Uterus (tissue), 4 donors: ENCODE data around the gene ABHD8. TPM values are rescaled to one million over a fixed set of nuclear protein-coding genes. Genes with fewer than 3 reads are reported as not detected.

Experiments used
- DNase-seq, 2 donors: peaks; one replicate each; pipeline ENCODE4 v3.0.0-alpha.2; 2019 to 2020
- H3K27ac ChIP-seq, 2 donors: fragments of 200-600 bp; sonication (generic); 1 replicate in 1 of 2; 2 replicates in 1 of 2; pipeline ENCODE4 v1.5.1; 2016 to 2018
- H3K27me3 ChIP-seq, 2 donors: fragments of 200-600 bp; sonication (generic); one replicate each; pipeline ENCODE4 v1.5.1; 2018 to 2019; ENCODE audit warnings: control low read depth in 1 of 2
- H3K36me3 ChIP-seq, 2 donors: fragments of 200-600 bp; sonication (generic); one replicate each; pipeline ENCODE4 v1.5.1; 2019; ENCODE audit warnings: control low read depth in 1 of 2
- H3K4me1 ChIP-seq, 2 donors: fragments of 200-600 bp; sonication (generic); one replicate each; pipeline ENCODE4 v1.5.1; 2018 to 2019; ENCODE audit warnings: control low read depth in 1 of 2
- H3K4me3 ChIP-seq, 2 donors: fragments of 200-600 bp; sonication (generic); 1 replicate in 1 of 2; 2 replicates in 1 of 2; pipeline ENCODE4 v1.5.1; 2018 to 2019; ENCODE audit warnings: mild to moderate bottlenecking in 1 of 2
- H3K9me3 ChIP-seq, 2 donors: fragments of 200-600 bp; sonication (generic); one replicate each; pipeline ENCODE4 v1.5.1; 2019; ENCODE audit warnings: control low read depth in 1 of 2
- CTCF ChIP-seq, 4 experiments: fragments of 200-600 bp in 2 of 4; fragments of 450-650 bp in 2 of 4; sonication (generic) in 2 of 4; IDR thresholded peaks; one replicate each; pipeline ENCODE4 v1.5.1; 2016 to 2019; ENCODE audit warnings: antibody characterized with exemption in 4 of 4, mild to moderate bottlenecking in 2 of 4, moderate library complexity in 1 of 4
- POLR2A ChIP-seq, 2 donors: fragments of 450-650 bp; IDR thresholded peaks; one replicate each; pipeline ENCODE4 v1.6.1; 2016; ENCODE audit warnings: antibody characterized with exemption in 2 of 2, mild to moderate bottlenecking in 1 of 2, moderate library complexity in 1 of 2
- intact Hi-C: fragments of 100-400 bp; cut with DNase I; formaldehyde crosslinking; loops from one replicate; pipeline ENCODE4 v1.15.1; 2023; ENCODE audit warnings: low total_unique reads
- total RNA-seq, 4 donors: library from RNA; depleted of rRNA in 3 of 4; stranded (reverse); fragments of >200 nt in 3 of 4; gene quantifications; one replicate each; pipeline versions ENCODE4 v1.1.0 to v1.2.4, GENCODE V29; 2014 to 2023
- donor health status: DM: yes; HTN: yes; CAD: no.

ABHD8 gene
- total RNA-seq = 100 to 1,000 TPM in 1 of 4 donors, 10 to 100 TPM in 2, 1 to 10 TPM in 1; 9.0 to 115 (median 19.2) TPM

- H3K4me3 ChIP-seq = peak within 1 kb of the TSS; percentile 63 to 81
- H3K9me3 ChIP-seq = no peaks in the 10 kb centered on the region
- peaks cover 0 to 20% of the 10 kb centered on the region in 2 donors for H3K4me1 ChIP-seq
- intact Hi-C loops = no loop called here
- TF ChIP-seq CTCF (IDR thresholded peaks at IDR 0.05) = peak; percentile 33 to 89 (median 79)
- peak; percentile 67 to 70 for TF ChIP-seq POLR2A (IDR thresholded peaks at IDR 0.05)
- H3K36me3 ChIP-seq = no peaks in the 10 kb centered on the region
- peak within 1 kb of the TSS; percentile 72 to 88 for H3K27ac ChIP-seq
- peak; percentile 96 to 98 for DNase-seq
- H3K27me3 ChIP-seq = no peaks in the 10 kb centered on the region
Observed at GRCh38 chr19:17303167-17303939, at the start of gene ABHD8. ABHD8 (minus strand) TSS chr19:17303425; CDS start chr19:17301616, 1,809 bp downstream.

GRCh38 chr19:17352608-17353280, 49.5 kb upstream of the ABHD8 start:
- peak in 1 of 2 donors; percentile 33 for DNase-seq
- Histone ChIP-seq H3K4me3 (no peak overlapping the region), H3K4me1 (no peaks in the 10 kb centered on the region), H3K9me3 (no peaks in the 10 kb centered on the region), H3K27me3 (no peaks in the 10 kb centered on the region), H3K27ac (no peak overlapping the region), H3K36me3 (no peaks in the 10 kb centered on the region)
- TF ChIP-seq CTCF (IDR thresholded peaks at IDR 0.05) (no peak), POLR2A (IDR thresholded peaks at IDR 0.05) (no peak)
- intact Hi-C loops = no loop called here

GRCh38 chr19:17351815-17352435, 48.7 kb upstream of the ABHD8 start:
- Histone ChIP-seq H3K27ac (no peak overlapping the region), H3K36me3 (no peaks in the 10 kb centered on the region), H3K9me3 (no peaks in the 10 kb centered on the region), H3K27me3 (no peaks in the 10 kb centered on the region), H3K4me3 (no peak overlapping the region), H3K4me1 (no peaks in the 10 kb centered on the region)
- intact Hi-C loops = no loop called here
- TF ChIP-seq POLR2A (IDR thresholded peaks at IDR 0.05) (no peak), CTCF (IDR thresholded peaks at IDR 0.05) (no peak)
- no peak for DNase-seq

GRCh38 chr19:17348700-17349099, 45.5 kb upstream of the ABHD8 start:
- no peaks in the 10 kb centered on the region for H3K4me1 ChIP-seq
- no peak overlapping the region for H3K4me3 ChIP-seq
- H3K9me3 ChIP-seq = no peaks in the 10 kb centered on the region
- peak overlapping the region; percentile 46 to 47 for H3K27ac ChIP-seq
- intact Hi-C loops = no loop called here
- H3K36me3 ChIP-seq = no peaks in the 10 kb centered on the region
- TF ChIP-seq POLR2A (IDR thresholded peaks at IDR 0.05) (no peak), CTCF (IDR thresholded peaks at IDR 0.05) (no peak)
- DNase-seq = peak; percentile 61 to 69
- no peaks in the 10 kb centered on the region for H3K27me3 ChIP-seq
